GM18909 (cell line): ENCODE results near the gene STAMBP.
A peak's percentile ranks its signal among the peaks of the same experiment; 100 is the strongest.
"Not testable (repeated sequence)": the region's sequence is repeated elsewhere in the genome, so short reads cannot be mapped to it uniquely, and the experiment has no call there.

Source experiments
- ATAC-seq: cut with Tn5 transposase; IDR thresholded peaks from one replicate; pipeline ENCODE4 v1.9.1; 2021; ENCODE audit warnings: mild to moderate bottlenecking; ENCODE audit not compliant: unreplicated experiment, poor library complexity

Gene STAMBP

DNA sequence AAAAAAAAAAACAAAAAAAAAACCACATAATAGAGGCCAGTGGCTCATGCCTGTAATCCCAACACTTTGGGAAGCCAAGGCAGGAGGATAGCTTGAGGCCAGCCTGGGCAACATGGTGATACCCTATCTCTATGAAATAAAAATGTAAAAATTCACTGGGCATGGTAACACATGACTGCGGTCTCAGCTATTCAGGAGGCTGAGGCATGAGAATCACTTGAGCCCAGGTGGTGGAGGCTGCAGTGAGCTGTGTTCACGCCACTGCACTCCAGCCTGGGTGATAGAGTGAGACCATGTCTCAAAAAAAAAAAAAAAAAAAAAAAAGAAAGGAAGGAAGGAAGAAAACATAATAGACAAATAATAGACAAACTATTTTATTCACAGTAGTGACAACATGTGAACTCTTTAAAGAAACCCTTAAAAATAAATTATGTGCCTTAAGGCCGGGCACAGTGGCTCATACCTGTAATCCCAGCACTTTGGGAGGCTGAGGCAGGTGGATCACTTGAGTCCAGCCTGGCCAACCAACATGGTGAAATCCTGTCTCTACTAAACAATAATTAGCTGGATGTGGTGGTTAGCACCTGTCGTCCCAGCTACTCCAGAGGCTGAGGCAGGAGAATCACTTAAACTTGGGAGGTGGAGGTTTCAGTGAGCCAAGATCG lies 75.3 kb downstream of the STAMBP start:
- ATAC-seq, result not testable (repeated sequence)

DNA sequence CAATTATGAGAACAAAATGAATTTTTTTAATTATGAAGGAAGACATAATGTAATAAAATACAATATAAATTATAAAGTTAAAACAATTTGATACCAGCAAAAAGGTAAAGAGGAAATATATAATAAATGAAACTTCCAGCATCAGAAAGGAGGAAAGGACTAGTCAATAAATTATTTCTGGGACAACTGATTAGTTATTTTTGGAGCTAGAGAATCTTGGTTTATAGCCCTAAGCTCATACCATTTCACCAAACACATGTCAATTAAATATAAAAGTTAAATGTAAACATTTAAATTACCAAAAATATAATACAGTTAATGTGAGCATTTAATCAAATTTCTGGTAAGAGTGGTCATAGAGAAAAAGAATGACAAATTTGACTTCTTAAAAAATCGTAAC lies 76.2 kb downstream of the STAMBP start:
- ATAC-seq, result no peak

DNA sequence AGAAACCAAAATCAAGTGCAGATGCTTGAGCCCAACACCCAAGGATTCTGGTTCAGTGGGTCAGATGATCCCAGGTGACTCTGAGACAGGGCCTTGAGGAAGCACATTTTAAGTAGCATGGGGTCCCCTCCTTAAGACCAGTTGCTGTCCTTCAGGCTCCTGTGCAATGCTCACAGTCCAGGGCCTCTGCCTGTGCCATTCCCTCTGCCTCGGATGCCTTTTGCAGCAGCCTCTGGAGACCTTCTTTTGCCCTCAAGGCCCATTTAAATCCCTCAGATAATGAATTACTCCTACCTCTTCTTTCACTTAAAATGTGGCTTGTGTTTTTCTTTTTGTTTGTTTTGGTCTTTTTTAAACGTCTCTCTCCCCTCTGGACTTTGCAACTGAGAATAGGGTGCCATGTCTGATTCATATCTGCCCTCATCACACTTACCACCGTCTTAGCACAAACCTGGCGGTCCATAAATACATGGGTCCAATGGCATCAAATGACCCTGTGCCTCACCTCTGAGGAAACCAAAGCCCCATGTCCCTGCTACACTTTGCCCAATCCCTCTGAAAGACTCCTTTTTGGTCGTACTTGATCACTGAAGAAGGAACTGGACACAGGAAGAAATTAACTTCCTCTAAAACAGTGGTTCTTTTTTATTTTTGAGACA lies 78.2 kb downstream of the STAMBP start:
- no peak for ATAC-seq

DNA sequence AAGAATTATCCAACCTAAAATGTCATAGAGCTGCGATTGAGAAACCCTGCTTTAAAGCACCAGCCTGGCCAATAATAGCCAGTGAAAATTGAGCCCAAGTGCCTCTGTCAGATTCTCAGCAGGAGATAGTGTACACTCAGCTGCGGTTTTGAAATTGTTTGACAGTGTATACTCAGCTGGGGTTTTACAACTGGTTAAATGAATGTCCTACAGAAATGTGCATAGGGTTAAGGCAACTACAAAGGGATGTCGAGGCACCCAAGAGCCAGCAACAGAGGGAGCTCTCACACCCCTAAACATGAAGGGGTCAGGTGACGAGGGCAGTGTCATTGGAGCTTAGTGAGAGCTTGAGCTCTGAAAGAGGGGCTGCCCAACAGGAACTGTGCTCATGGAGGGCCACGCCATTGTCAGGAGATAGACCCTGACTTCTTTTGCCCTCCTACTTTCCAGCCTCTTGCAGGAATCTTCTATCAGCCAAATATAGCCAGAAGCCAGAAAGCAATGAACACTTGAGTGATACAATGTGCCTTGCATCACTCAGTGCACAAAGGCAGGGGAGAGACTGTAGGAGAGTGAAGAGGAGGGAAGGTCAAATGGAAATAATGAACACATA lies 79.2 kb downstream of the STAMBP start:
- ATAC-seq, result peak; percentile 65

- ATAC-seq, result no peak
These were observed 80.2 kb downstream of the STAMBP start for GRCh38 chr2:73908689-73909652.

- ATAC-seq, result no peak
These were observed 82.2 kb downstream of the STAMBP start for GRCh38 chr2:73910873-73911547.

DNA sequence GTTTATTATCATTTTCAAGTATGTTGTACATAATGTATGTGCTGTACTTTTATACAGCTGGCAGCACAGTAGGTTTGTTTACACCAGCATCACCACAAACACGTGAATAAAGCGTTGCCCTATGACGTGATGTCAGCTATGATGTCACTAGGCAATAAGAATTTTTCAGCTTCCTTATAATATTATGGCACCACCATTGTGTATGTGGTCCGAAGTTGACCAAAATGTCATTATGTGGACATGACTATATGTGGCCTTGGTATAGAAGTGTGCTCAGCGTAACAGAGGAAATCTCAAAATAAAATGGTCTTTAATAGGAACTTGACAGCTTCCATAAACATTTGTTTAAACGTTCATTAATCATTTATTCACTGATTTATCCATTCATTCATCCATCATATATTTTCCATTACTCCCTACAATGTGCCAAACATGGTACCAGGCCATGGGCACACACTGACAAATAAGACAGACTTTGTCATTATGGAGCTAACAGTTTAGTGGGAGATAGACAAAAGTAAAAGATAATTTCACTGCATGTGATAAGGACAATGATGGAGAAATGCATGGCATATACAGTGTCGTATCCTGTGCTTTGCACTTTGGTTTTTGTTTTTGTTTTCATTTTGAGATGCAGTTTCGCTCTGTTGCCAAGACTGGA lies 82.9 kb downstream of the STAMBP start:
- no peak for ATAC-seq

DNA sequence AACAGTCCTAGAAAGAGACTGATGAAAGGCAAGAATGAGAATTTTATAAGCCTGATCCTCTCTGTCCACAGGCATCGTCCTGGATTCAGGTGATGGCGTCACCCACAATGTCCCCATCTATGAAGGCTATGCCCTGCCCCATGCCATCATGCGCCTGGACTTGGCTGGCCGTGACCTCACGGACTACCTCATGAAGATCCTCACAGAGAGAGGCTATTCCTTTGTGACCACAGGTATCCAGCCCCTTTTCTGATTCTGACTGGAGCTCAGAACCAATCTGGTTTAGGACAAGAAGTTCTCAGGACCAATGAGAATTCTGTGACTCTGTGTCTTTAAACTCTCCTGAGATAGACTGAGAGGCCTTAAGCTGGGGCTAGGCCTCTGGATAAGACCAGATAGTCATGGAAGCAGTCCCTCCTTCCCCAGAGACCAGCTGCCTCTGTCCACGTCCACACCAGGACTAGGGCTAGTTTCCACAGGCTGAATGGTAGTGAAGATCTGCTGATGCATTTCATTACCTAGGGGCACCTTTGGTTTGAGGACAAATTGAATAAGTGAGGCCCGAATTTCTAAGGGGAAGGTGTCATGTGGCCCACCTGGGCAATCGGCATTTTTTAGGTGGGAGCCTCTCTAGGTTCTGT lies 84.8 kb downstream of the STAMBP start:
- ATAC-seq, result no peak

GRCh38 chr2:73914667-73915066 lies 85.9 kb downstream of the STAMBP start:
- no peak for ATAC-seq

DNA sequence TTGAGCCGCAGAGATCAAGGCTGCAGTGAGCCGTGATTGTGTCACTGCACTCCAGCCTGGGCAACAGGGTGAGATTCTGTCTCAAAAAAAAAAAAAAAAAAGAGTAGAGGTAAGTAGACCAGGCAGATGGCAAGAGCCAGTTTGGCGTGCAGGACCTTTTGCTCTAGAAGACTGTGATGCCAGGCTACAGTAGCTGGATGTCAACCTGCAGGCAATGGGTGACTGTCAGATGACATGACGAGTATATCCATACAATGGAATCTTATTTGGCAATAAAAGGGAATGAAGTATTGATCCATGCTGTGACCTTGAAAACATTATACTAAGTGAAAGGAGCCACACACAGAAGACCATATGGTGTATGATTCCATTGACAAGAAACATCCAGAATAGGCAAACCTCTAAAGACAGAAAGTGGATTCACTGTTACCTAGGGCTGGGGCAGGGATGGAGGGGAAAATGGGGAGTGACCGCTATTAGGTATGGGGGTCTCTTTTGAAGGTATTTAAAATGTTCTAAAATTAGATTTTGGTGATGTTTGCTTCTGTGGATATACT lies 86.8 kb downstream of the STAMBP start:
- no peak for ATAC-seq

- no peak for ATAC-seq
These were observed 87.9 kb downstream of the STAMBP start for GRCh38 chr2:73916666-73917065.

GRCh38 chr2:73917296-73917695 lies 88.5 kb downstream of the STAMBP start:
- no peak for ATAC-seq

DNA sequence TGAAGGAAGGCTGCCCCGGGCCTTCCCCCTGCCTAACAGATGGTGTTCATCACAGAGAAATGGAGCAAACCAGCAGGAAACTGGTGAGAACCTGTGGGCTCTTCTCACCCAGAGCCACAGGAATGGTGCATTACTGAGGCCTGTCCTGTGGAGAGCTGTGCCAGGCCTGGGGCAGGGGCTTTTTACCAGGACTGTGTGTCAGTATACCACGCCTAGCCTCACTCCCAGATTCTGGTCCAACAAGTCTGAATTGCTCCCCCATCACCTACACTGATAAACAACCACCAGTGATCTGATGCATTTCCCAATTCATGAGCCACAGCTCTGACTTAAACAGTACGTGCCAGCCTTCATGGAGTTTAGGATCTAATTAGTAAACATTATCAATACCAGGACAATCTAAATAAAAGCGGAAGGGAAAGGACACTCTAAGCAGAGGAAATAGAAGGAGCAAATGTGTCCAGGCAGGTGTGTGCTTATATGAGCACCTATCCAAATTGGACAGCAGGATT lies 89.0 kb downstream of the STAMBP start:
- ATAC-seq, result no peak

DNA sequence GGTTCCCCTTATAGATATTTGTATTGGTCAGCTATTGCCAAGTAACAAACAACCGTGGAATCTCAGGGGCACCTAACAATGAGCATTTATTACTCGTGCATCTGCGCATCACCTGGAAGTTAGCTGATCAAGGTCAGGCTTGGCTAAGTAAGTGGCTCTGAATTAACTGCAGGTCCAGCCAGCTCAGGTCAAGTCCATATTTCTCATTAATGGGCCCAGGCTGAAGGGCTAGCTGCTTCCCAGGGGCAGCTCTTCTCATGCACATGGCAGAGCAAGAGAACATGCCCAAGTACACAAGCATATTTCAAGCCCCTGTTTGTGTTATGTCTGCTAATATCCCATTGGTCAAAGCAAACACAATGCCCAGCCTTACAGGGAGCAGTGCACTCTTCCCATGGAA lies 90.1 kb downstream of the STAMBP start:
- no peak for ATAC-seq

- ATAC-seq, result no peak
These were observed 91.0 kb downstream of the STAMBP start for GRCh38 chr2:73919596-73920228.

- no peak for ATAC-seq
These were observed 92.1 kb downstream of the STAMBP start for GRCh38 chr2:73920577-73921545.

DNA sequence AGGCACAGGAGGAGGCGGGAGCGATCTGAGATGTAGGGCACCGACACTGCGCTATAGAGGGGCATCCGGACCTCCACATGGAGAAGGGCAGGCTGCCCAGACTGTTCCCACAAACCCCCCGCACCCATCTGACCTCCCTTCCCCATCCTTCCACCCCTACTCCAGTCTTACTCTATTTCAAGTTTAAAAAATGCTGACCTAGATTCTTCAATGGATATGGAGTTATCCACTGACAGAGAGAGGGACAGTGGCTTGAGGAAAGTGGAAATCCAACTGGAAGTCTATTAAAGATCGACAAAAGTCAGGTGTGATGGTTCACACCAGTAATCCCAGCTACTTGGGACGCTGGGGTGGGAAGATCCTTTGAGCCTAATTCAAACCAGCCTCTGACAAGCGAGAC lies 92.8 kb downstream of the STAMBP start:
- ATAC-seq, result no peak
